ENCODE results near the gene PPFIBP2.

The PPFIBP2 gene

GRCh38 chr11:7522121-7522520, 8.3 kb downstream of the PPFIBP2 start:
- peaks cover 14% of the 10 kb centered on the region for H3F3A ChIP-seq (ENCODE audit: insufficient read depth, low read length)
- H3K4me1 ChIP-seq (ENCODE audit: low read length) = peaks cover 36% of the 10 kb centered on the region
- H3K27ac ChIP-seq (ENCODE audit: low read length) = no peak overlapping the region
- H3K27me3 ChIP-seq (replicated peaks; ENCODE audit: insufficient read depth, low read length) = no peaks in the 10 kb centered on the region
- H3K9me3 ChIP-seq (replicated peaks; ENCODE audit: insufficient read depth, low read length) = no peaks in the 10 kb centered on the region
- no peaks in the 10 kb centered on the region for H3K9me2 ChIP-seq (replicated peaks; ENCODE audit: insufficient read depth, low read length)
- H3K4me3 ChIP-seq (ENCODE audit: low read length) = no peak overlapping the region
- H3K9ac ChIP-seq (ENCODE audit: low read length) = no peak overlapping the region
- no peaks in the 10 kb centered on the region for H3K36me3 ChIP-seq (replicated peaks; ENCODE audit: insufficient read depth, low read length)
- DNase-seq = no peak
- H3K4me2 ChIP-seq (ENCODE audit: low read depth, low read length) = no peak overlapping the region
- peaks cover 41% of the 10 kb centered on the region for H3K79me2 ChIP-seq (ENCODE audit: low read length)
- H4K20me1 ChIP-seq (ENCODE audit: insufficient read depth, low read length) = no peaks in the 10 kb centered on the region
- no peak overlapping the region for H2AFZ ChIP-seq (ENCODE audit: low read length)
- TF ChIP-seq CTCF (IDR thresholded peaks at IDR 0.05; ENCODE audit: low read length) (no peak), EZH2 (optimal IDR thresholded peaks at IDR 0.05; ENCODE audit: low read depth, low read length) (no peak), EZH2phosphoT487 (IDR thresholded peaks at IDR 0.05; ENCODE audit: low read length) (no peak)

GRCh38 chr11:7522546-7522945, 8.7 kb downstream of the PPFIBP2 start:
- peaks cover 40% of the 10 kb centered on the region for H3K79me2 ChIP-seq (ENCODE audit: low read length)
- H3K9me2 ChIP-seq (replicated peaks; ENCODE audit: insufficient read depth, low read length) = no peaks in the 10 kb centered on the region
- H3K9me3 ChIP-seq (replicated peaks; ENCODE audit: insufficient read depth, low read length) = no peaks in the 10 kb centered on the region
- no peak for DNase-seq
- no peaks in the 10 kb centered on the region for H3K36me3 ChIP-seq (replicated peaks; ENCODE audit: insufficient read depth, low read length)
- H3K4me1 ChIP-seq (ENCODE audit: low read length) = peaks cover 36% of the 10 kb centered on the region
- no peak overlapping the region for H2AFZ ChIP-seq (ENCODE audit: low read length)
- no peak overlapping the region for H3K4me2 ChIP-seq (ENCODE audit: low read depth, low read length)
- H4K20me1 ChIP-seq (ENCODE audit: insufficient read depth, low read length) = no peaks in the 10 kb centered on the region
- H3K27me3 ChIP-seq (replicated peaks; ENCODE audit: insufficient read depth, low read length) = no peaks in the 10 kb centered on the region
- TF ChIP-seq CTCF (IDR thresholded peaks at IDR 0.05; ENCODE audit: low read length) (no peak), EZH2phosphoT487 (IDR thresholded peaks at IDR 0.05; ENCODE audit: low read length) (no peak), EZH2 (optimal IDR thresholded peaks at IDR 0.05; ENCODE audit: low read depth, low read length) (no peak)
- H3K9ac ChIP-seq (ENCODE audit: low read length) = no peak overlapping the region
- H3F3A ChIP-seq (ENCODE audit: insufficient read depth, low read length) = peaks cover 14% of the 10 kb centered on the region
- no peak overlapping the region for H3K4me3 ChIP-seq (ENCODE audit: low read length)
- no peak overlapping the region for H3K27ac ChIP-seq (ENCODE audit: low read length)

GRCh38 chr11:7523416-7524210, 9.8 kb downstream of the PPFIBP2 start:
- H3K4me3 ChIP-seq (ENCODE audit: low read length) = no peak overlapping the region
- no peaks in the 10 kb centered on the region for H3K9me2 ChIP-seq (replicated peaks; ENCODE audit: insufficient read depth, low read length)
- H3K4me1 ChIP-seq (ENCODE audit: low read length) = peaks cover 39% of the 10 kb centered on the region
- no peak overlapping the region for H2AFZ ChIP-seq (ENCODE audit: low read length)
- H3K36me3 ChIP-seq (replicated peaks; ENCODE audit: insufficient read depth, low read length) = no peaks in the 10 kb centered on the region
- peaks cover 32% of the 10 kb centered on the region for H3K79me2 ChIP-seq (ENCODE audit: low read length)
- H3K27me3 ChIP-seq (replicated peaks; ENCODE audit: insufficient read depth, low read length) = no peaks in the 10 kb centered on the region
- no peak overlapping the region for H3K9ac ChIP-seq (ENCODE audit: low read length)
- H3F3A ChIP-seq (ENCODE audit: insufficient read depth, low read length) = peaks cover 14% of the 10 kb centered on the region
- TF ChIP-seq EZH2phosphoT487 (IDR thresholded peaks at IDR 0.05; ENCODE audit: low read length) (no peak), EZH2 (optimal IDR thresholded peaks at IDR 0.05; ENCODE audit: low read depth, low read length) (no peak)
- no peaks in the 10 kb centered on the region for H3K9me3 ChIP-seq (replicated peaks; ENCODE audit: insufficient read depth, low read length)
- no peak overlapping the region for H3K4me2 ChIP-seq (ENCODE audit: low read depth, low read length)
- no peak for DNase-seq
- no peak overlapping the region for H3K27ac ChIP-seq (ENCODE audit: low read length)
- no peaks in the 10 kb centered on the region for H4K20me1 ChIP-seq (ENCODE audit: insufficient read depth, low read length)
